Activated T-helper 1 cell treated with anti-CD3 and anti-CD28 coated beads, Interleukin-12 subunit alpha, Interleukin-12 subunit beta, Interleukin-2, Interleukin-4 antibody, amounts not matched to agents 30 ng/mL and 10 ng/mL and 1 ng/mL, durations not matched to agents 14 hours and 24 hours and 36 hours (primary cell): ENCODE data around the gene RNF25. TPM values are rescaled to one million over a fixed set of nuclear protein-coding genes. Genes with fewer than 3 reads are reported as not detected.
A peak's percentile ranks its signal among the peaks of the same experiment; 100 is the strongest.
"Not testable (repeated sequence)": the region's sequence is repeated elsewhere in the genome, so short reads cannot be mapped to it uniquely, and the experiment has no call there.

Experiments
- DNase-seq: peaks from one replicate; pipeline ENCODE4 v3.0.0; 2021; ENCODE audit warnings: low spot score
- H3K27ac Mint-ChIP-seq: one replicate; pipeline ENCODE4 v1.8.0; 2021; ENCODE audit warnings: mild to moderate bottlenecking, mixed read lengths
- H3K27me3 Mint-ChIP-seq: one replicate; pipeline ENCODE4 v1.8.0; 2022; ENCODE audit warnings: mild to moderate bottlenecking, moderate library complexity, mixed read lengths; ENCODE audit not compliant: insufficient read depth
- H3K36me3 Mint-ChIP-seq: one replicate; pipeline ENCODE4 v1.8.0; 2021; ENCODE audit warnings: low read depth, mixed read lengths
- H3K4me1 Mint-ChIP-seq: one replicate; pipeline ENCODE4 v1.8.0; 2021; ENCODE audit warnings: low read depth, mixed read lengths
- H3K4me3 Mint-ChIP-seq: one replicate; pipeline ENCODE4 v1.8.0; 2021; ENCODE audit warnings: mild to moderate bottlenecking, moderate library complexity, mixed read lengths
- H3K9me3 Mint-ChIP-seq: one replicate; pipeline ENCODE4 v1.8.0; 2021; ENCODE audit warnings: mixed read lengths
- intact Hi-C: fragments of 100-400 bp; cut with micrococcal nuclease; formaldehyde crosslinking; loops from one replicate; pipeline ENCODE4 v1.15.1; 2024
- total RNA-seq: library from RNA; stranded (reverse); gene quantifications from 2 replicates; pipeline ENCODE4 v1.2.3, GENCODE V29; 2022

RNF25 gene
- total RNA-seq, 1 donor from 2014 or later: 29.1 TPM

GRCh38 chr2:218710334-218710686 lies 38.5 kb upstream of the RNF25 start:
- Mint-ChIP-seq H3K4me1 (peaks cover 27% of the 10 kb centered on the region), H3K27ac (peak overlapping the region; percentile 87)

GRCh38 chr2:218709908-218710307 lies 38.1 kb upstream of the RNF25 start:
- peaks cover 12% of the 10 kb centered on the region for H3K27me3 Mint-ChIP-seq
- peaks cover 27% of the 10 kb centered on the region for H3K4me1 Mint-ChIP-seq
- no peaks in the 10 kb centered on the region for H3K9me3 Mint-ChIP-seq
- H3K27ac Mint-ChIP-seq: no peak overlapping the region
- peak overlapping the region; percentile 94 for H3K4me3 Mint-ChIP-seq
- peaks cover 2% of the 10 kb centered on the region for H3K36me3 Mint-ChIP-seq
- no peak for DNase-seq
- intact Hi-C loops: loop anchor here (1.0 to 10.0 kb wide), 15 partner anchors 23 to 678 kb away; partner anchors contain the start of genes AAMP, ARPC2, BCS1L and CNOT9

More at GRCh38 chr2:218710334-218710686, 38.5 kb upstream of the RNF25 start:
- Mint-ChIP-seq H3K36me3 (peaks cover 2% of the 10 kb centered on the region), H3K4me3 (peak overlapping the region; percentile 94), H3K9me3 (no peaks in the 10 kb centered on the region), H3K27me3 (peaks cover 12% of the 10 kb centered on the region)
- intact Hi-C loops: loop anchor here (1.0 to 10.0 kb wide), 15 partner anchors 22 to 678 kb away; partner anchors contain the start of genes AAMP, ARPC2, BCS1L and CNOT9
- no peak for DNase-seq

- H3K4me3 Mint-ChIP-seq: no peak overlapping the region
- H3K27me3 Mint-ChIP-seq: peaks cover 15% of the 10 kb centered on the region
- intact Hi-C loops: no loop called here
- H3K4me1 Mint-ChIP-seq: peaks cover 19% of the 10 kb centered on the region
- H3K9me3 Mint-ChIP-seq: no peaks in the 10 kb centered on the region
- DNase-seq: no peak
- H3K27ac Mint-ChIP-seq: no peak overlapping the region
- H3K36me3 Mint-ChIP-seq: peaks cover 2% of the 10 kb centered on the region
These were observed 36.3 kb upstream of the RNF25 start for GRCh38 chr2:218708086-218708485.

- Mint-ChIP-seq H3K4me1 (peaks cover 8% of the 10 kb centered on the region), H3K4me3 (no peak overlapping the region), H3K27me3 (peaks cover 11% of the 10 kb centered on the region), H3K36me3 (peaks cover 2% of the 10 kb centered on the region), H3K9me3 (no peaks in the 10 kb centered on the region), H3K27ac (no peak overlapping the region)
- intact Hi-C loops: no loop called here
- DNase-seq: no peak
These were observed 31.5 kb upstream of the RNF25 start for GRCh38 chr2:218703341-218703740.

- Mint-ChIP-seq H3K27ac (no peak overlapping the region), H3K4me3 (no peak overlapping the region), H3K9me3 (no peaks in the 10 kb centered on the region), H3K27me3 (peaks cover 8% of the 10 kb centered on the region), H3K4me1 (no peaks in the 10 kb centered on the region), H3K36me3 (peaks cover 2% of the 10 kb centered on the region)
- intact Hi-C loops: no loop called here
- DNase-seq: no peak
These were observed 30.0 kb upstream of the RNF25 start for GRCh38 chr2:218701806-218702205.

- no peak for DNase-seq
- Mint-ChIP-seq H3K36me3 (peaks cover 2% of the 10 kb centered on the region), H3K27me3 (peaks cover 3% of the 10 kb centered on the region), H3K9me3 (no peaks in the 10 kb centered on the region), H3K4me3 (no peak overlapping the region), H3K27ac (no peak overlapping the region), H3K4me1 (no peaks in the 10 kb centered on the region)
- intact Hi-C loops: no loop called here
These were observed 27.1 kb upstream of the RNF25 start for GRCh38 chr2:218698885-218699284.

- DNase-seq: no peak
- Mint-ChIP-seq H3K4me1 (no peaks in the 10 kb centered on the region), H3K9me3 (no peaks in the 10 kb centered on the region), H3K27ac (no peak overlapping the region), H3K4me3 (no peak overlapping the region), H3K27me3 (no peaks in the 10 kb centered on the region), H3K36me3 (peaks cover 2% of the 10 kb centered on the region)
- intact Hi-C loops: no loop called here
These were observed 22.8 kb upstream of the RNF25 start for GRCh38 chr2:218694405-218695145.

GRCh38 chr2:218691234-218691633 lies 19.4 kb upstream of the RNF25 start:
- H3K36me3 Mint-ChIP-seq: peaks cover 4% of the 10 kb centered on the region
- no peak for DNase-seq

GRCh38 chr2:218687400-218688060 lies 15.7 kb upstream of the RNF25 start:
- not testable (repeated sequence) for H3K27me3 Mint-ChIP-seq, DNase-seq, H3K27ac Mint-ChIP-seq, H3K36me3 Mint-ChIP-seq, H3K4me3 Mint-ChIP-seq, H3K9me3 Mint-ChIP-seq, H3K4me1 Mint-ChIP-seq
- intact Hi-C loops: loop anchor here (1.0 kb wide), 2 partner anchors 28 to 160 kb away; partner anchors contain the start of genes BCS1L and ZNF142

More at GRCh38 chr2:218691234-218691633, 19.4 kb upstream of the RNF25 start:
- Mint-ChIP-seq H3K4me1 (no peaks in the 10 kb centered on the region), H3K27me3 (no peaks in the 10 kb centered on the region), H3K27ac (no peak overlapping the region), H3K4me3 (no peak overlapping the region), H3K9me3 (no peaks in the 10 kb centered on the region)
- intact Hi-C loops: no loop called here

- no peak overlapping the region for H3K4me3 Mint-ChIP-seq
- no peaks in the 10 kb centered on the region for H3K9me3 Mint-ChIP-seq
- H3K4me1 Mint-ChIP-seq: no peaks in the 10 kb centered on the region
- no peaks in the 10 kb centered on the region for H3K27me3 Mint-ChIP-seq
- peaks cover 3% of the 10 kb centered on the region for H3K36me3 Mint-ChIP-seq
- no peak overlapping the region for H3K27ac Mint-ChIP-seq
- no peak for DNase-seq
- intact Hi-C loops: no loop called here
These were observed 8.3 kb upstream of the RNF25 start for GRCh38 chr2:218680061-218680460.

GRCh38 chr2:218679119-218679518 lies 7.3 kb upstream of the RNF25 start:
- no peaks in the 10 kb centered on the region for H3K9me3 Mint-ChIP-seq
- no peak for DNase-seq
- no peaks in the 10 kb centered on the region for H3K4me1 Mint-ChIP-seq
- H3K27me3 Mint-ChIP-seq: no peaks in the 10 kb centered on the region
- intact Hi-C loops: no loop called here
- no peak overlapping the region for H3K27ac Mint-ChIP-seq
- peaks cover 3% of the 10 kb centered on the region for H3K36me3 Mint-ChIP-seq
- H3K4me3 Mint-ChIP-seq: no peak overlapping the region

GRCh38 chr2:218671097-218671653 lies 627 bp downstream of the RNF25 start:
- Mint-ChIP-seq H3K4me1 (peaks cover 22% of the 10 kb centered on the region), H3K27ac (peak overlapping the region; percentile 93), H3K9me3 (no peaks in the 10 kb centered on the region), H3K4me3 (peak overlapping the region; percentile 100), H3K36me3 (peaks cover 9% of the 10 kb centered on the region), H3K27me3 (no peaks in the 10 kb centered on the region)
- intact Hi-C loops: loop anchor here (1.0 to 5.0 kb wide), 5 partner anchors 39 to 871 kb away; partner anchors contain the start of genes CHPF, CNOT9, DNPEP and TMEM198
- no peak for DNase-seq

- intact Hi-C loops: no loop called here
These were observed 7.1 kb downstream of the RNF25 start for GRCh38 chr2:218664653-218665052.

More at GRCh38 chr2:218664653-218665052, 7.1 kb downstream of the RNF25 start:
- peaks cover 40% of the 10 kb centered on the region for H3K36me3 Mint-ChIP-seq
- H3K27me3 Mint-ChIP-seq: peaks cover 1% of the 10 kb centered on the region
- no peak for DNase-seq
- H3K4me3 Mint-ChIP-seq: no peak overlapping the region
- H3K27ac Mint-ChIP-seq: no peak overlapping the region
- H3K4me1 Mint-ChIP-seq: peaks cover 11% of the 10 kb centered on the region
- H3K9me3 Mint-ChIP-seq: no peaks in the 10 kb centered on the region
